HG02973 (cell line): ENCODE data around the gene GTPBP8.
"Not testable (repeated sequence)": the region's sequence is repeated elsewhere in the genome, so short reads cannot be mapped to it uniquely, and the experiment has no call there.

Source experiments
- ATAC-seq: cut with Tn5 transposase; IDR thresholded peaks from one replicate; pipeline ENCODE4 v1.9.1; 2021; ENCODE audit warnings: moderate library complexity; ENCODE audit not compliant: unreplicated experiment

GTPBP8 gene

GRCh38 chr3:112995800-112996199, 5.0 kb downstream of the GTPBP8 start:
- no peak for ATAC-seq

- ATAC-seq = no peak
These were observed 9.9 kb downstream of the GTPBP8 start for GRCh38 chr3:113000691-113001090.

- no peak for ATAC-seq
These were observed 11.3 kb downstream of the GTPBP8 start for GRCh38 chr3:113002037-113002436.

GRCh38 chr3:113002679-113003078, 11.9 kb downstream of the GTPBP8 start:
- ATAC-seq = no peak

- ATAC-seq = no peak
These were observed 14.8 kb downstream of the GTPBP8 start for GRCh38 chr3:113005611-113006010.

GRCh38 chr3:113006359-113007056, 15.7 kb downstream of the GTPBP8 start:
- ATAC-seq = no peak

- no peak for ATAC-seq
These were observed 17.3 kb downstream of the GTPBP8 start for GRCh38 chr3:113008117-113008516.

- no peak for ATAC-seq
These were observed 22.8 kb downstream of the GTPBP8 start for GRCh38 chr3:113013593-113013992.

- ATAC-seq = peak; percentile 14
These were observed 27.9 kb downstream of the GTPBP8 start for GRCh38 chr3:113018536-113019181.

GRCh38 chr3:113019182-113020137, 28.7 kb downstream of the GTPBP8 start:
- peak; percentile 81 for ATAC-seq

- ATAC-seq = no peak
These were observed 30.7 kb downstream of the GTPBP8 start for GRCh38 chr3:113021471-113021870.

GRCh38 chr3:113034011-113034410, 43.2 kb downstream of the GTPBP8 start:
- ATAC-seq = no peak

GRCh38 chr3:113035387-113035982, 44.7 kb downstream of the GTPBP8 start:
- ATAC-seq = peak; percentile 56

- no peak for ATAC-seq
These were observed 47.5 kb downstream of the GTPBP8 start for GRCh38 chr3:113038328-113038727.

- ATAC-seq = no peak
These were observed 48.8 kb downstream of the GTPBP8 start for GRCh38 chr3:113039546-113039945.

- ATAC-seq = no peak
These were observed 49.4 kb downstream of the GTPBP8 start for GRCh38 chr3:113040231-113040630.

- no peak for ATAC-seq
These were observed 52.9 kb downstream of the GTPBP8 start for GRCh38 chr3:113043686-113044085.

- not testable (repeated sequence) for ATAC-seq
These were observed 55.6 kb downstream of the GTPBP8 start for GRCh38 chr3:113046186-113046965.

- peak; percentile 95 for ATAC-seq
These were observed 60.5 kb downstream of the GTPBP8 start for GRCh38 chr3:113051302-113051711.
